NCI-H187 treated with DMSO at 0.1 percent for 48 hours (cell line): ENCODE measurements around the gene EXOC3L4.

ENCODE experiments used
- DNase-seq: peaks from one replicate; lab custom pipeline; 2025; lab: John Stamatoyannopoulos, UW

The EXOC3L4 gene

GRCh38 chr14:103121846-103122584 lies 27.5 kb downstream of the EXOC3L4 start:
- DNase-seq: peak; percentile 56

GRCh38 chr14:103122585-103122946 lies 28.0 kb downstream of the EXOC3L4 start:
- DNase-seq: no peak

- DNase-seq: no peak
Measured at GRCh38 chr14:103122947-103123633, 28.6 kb downstream of the EXOC3L4 start, which contains the start of gene TNFAIP2. Gene TNFAIP2, plus strand, starts transcription at chr14:103123461. Its CDS starts 2,997 bp downstream, at chr14:103126458.

- DNase-seq: no peak
Measured at GRCh38 chr14:103123634-103124500, 29.3 kb downstream of the EXOC3L4 start.

- DNase-seq: no peak
Measured at GRCh38 chr14:103124501-103125001, 30.0 kb downstream of the EXOC3L4 start.

GRCh38 chr14:103125098-103126070 lies 30.9 kb downstream of the EXOC3L4 start:
- no peak for DNase-seq

GRCh38 chr14:103126088-103126872 lies 31.8 kb downstream of the EXOC3L4 start:
- DNase-seq: no peak

- DNase-seq: no peak
Measured at GRCh38 chr14:103126873-103127304, 32.4 kb downstream of the EXOC3L4 start.

- DNase-seq: no peak
Measured at GRCh38 chr14:103127356-103127755, 32.8 kb downstream of the EXOC3L4 start.

GRCh38 chr14:103127861-103128598 lies 33.5 kb downstream of the EXOC3L4 start:
- no peak for DNase-seq

GRCh38 chr14:103128631-103129300 lies 34.2 kb downstream of the EXOC3L4 start:
- DNase-seq: no peak

GRCh38 chr14:103129301-103130016 lies 34.9 kb downstream of the EXOC3L4 start:
- DNase-seq: no peak

GRCh38 chr14:103130017-103130764 lies 35.7 kb downstream of the EXOC3L4 start:
- DNase-seq: no peak

- no peak for DNase-seq
Measured at GRCh38 chr14:103130965-103131364, 36.4 kb downstream of the EXOC3L4 start.

GRCh38 chr14:103131580-103131979 lies 37.1 kb downstream of the EXOC3L4 start:
- DNase-seq: no peak

- DNase-seq: no peak
Measured at GRCh38 chr14:103132381-103133209, 38.1 kb downstream of the EXOC3L4 start.
